ENCODE data around the gene HCN2.
A peak's percentile ranks its signal among the peaks of the same experiment; 100 is the strongest.

The HCN2 gene

GRCh38 chr19:589693-590395, at the start of gene HCN2:
Gene HCN2 (plus strand): TSS chr19:589881. CDS start chr19:589946, 65 bp downstream.
- no peak for DNase-seq (ENCODE audit: low read depth)

- DNase-seq (ENCODE audit: low read depth), result no peak
Observed at GRCh38 chr19:540867-541637, 48.6 kb upstream of the HCN2 start.

- no peak for DNase-seq (ENCODE audit: low read depth)
Observed at GRCh38 chr19:541699-542098, 48.0 kb upstream of the HCN2 start.

- DNase-seq (ENCODE audit: low read depth), result no peak
Observed at GRCh38 chr19:542173-542866, 47.4 kb upstream of the HCN2 start.

- no peak for DNase-seq (ENCODE audit: low read depth)
Observed at GRCh38 chr19:543910-544608, 45.6 kb upstream of the HCN2 start, which contains the start of gene GZMM. Gene GZMM (plus strand): TSS chr19:544053. CDS start chr19:544072, 19 bp downstream.

GRCh38 chr19:547117-547516, 42.6 kb upstream of the HCN2 start:
- DNase-seq (ENCODE audit: low read depth), result no peak

- no peak for DNase-seq (ENCODE audit: low read depth)
Observed at GRCh38 chr19:547836-548720, 41.6 kb upstream of the HCN2 start.

- no peak for DNase-seq (ENCODE audit: low read depth)
Observed at GRCh38 chr19:548886-549830, 40.5 kb upstream of the HCN2 start.

GRCh38 chr19:554817-555216, 34.9 kb upstream of the HCN2 start:
- no peak for DNase-seq (ENCODE audit: low read depth)

GRCh38 chr19:555474-555808, 34.2 kb upstream of the HCN2 start:
- DNase-seq (ENCODE audit: low read depth), result no peak

GRCh38 chr19:556611-557382, 32.9 kb upstream of the HCN2 start:
- DNase-seq (ENCODE audit: low read depth), result no peak

GRCh38 chr19:558770-559439, 30.8 kb upstream of the HCN2 start:
- DNase-seq (ENCODE audit: low read depth), result peak; percentile 27

GRCh38 chr19:560121-560520, 29.6 kb upstream of the HCN2 start:
- DNase-seq (ENCODE audit: low read depth), result no peak

GRCh38 chr19:566403-566802, 23.3 kb upstream of the HCN2 start:
- no peak for DNase-seq (ENCODE audit: low read depth)

- DNase-seq (ENCODE audit: low read depth), result no peak
Observed at GRCh38 chr19:566844-567243, 22.8 kb upstream of the HCN2 start.

GRCh38 chr19:567296-567900, 22.3 kb upstream of the HCN2 start:
- DNase-seq (ENCODE audit: low read depth), result no peak

GRCh38 chr19:570251-570686, 19.4 kb upstream of the HCN2 start:
- DNase-seq (ENCODE audit: low read depth), result no peak

- DNase-seq (ENCODE audit: low read depth), result peak; percentile 23
Observed at GRCh38 chr19:570937-571565, 18.6 kb upstream of the HCN2 start.
